Measurements from ENCODE around the gene IQGAP3.

The IQGAP3 gene

DNA sequence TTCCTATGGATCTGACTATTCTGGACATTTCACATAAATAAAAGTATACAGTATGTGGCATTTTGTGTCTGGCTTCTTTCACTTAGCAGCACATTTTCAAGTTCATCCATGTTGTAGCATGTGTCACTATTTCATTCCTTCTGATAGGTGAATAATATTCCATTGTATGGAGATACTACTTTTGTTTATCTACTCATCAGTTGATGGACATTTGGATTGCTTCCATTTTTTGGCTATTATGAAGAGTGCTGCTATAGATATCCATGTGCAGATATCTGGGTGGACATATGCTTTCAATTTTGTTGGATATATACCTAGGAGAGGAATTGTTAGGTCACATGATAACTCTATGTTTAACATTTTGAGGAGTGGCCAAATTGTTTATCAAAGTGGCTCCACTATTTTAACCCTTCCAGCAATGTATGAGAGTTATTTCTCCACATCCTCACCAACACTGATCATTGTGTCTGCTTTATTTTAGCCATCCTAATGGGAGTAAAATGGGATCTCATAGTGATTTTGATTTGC, 49.9 kb downstream of the IQGAP3 start:
- H3K4me3 ChIP-seq (ENCODE audit: low read length) = no peak overlapping the region
- H3K4me1 ChIP-seq (ENCODE audit: control insufficient read depth, insufficient read depth, low read length) = no peaks in the 10 kb centered on the region
- no peaks in the 10 kb centered on the region for H3K27me3 ChIP-seq (ENCODE audit: control insufficient read depth, insufficient read depth, low read length)

DNA sequence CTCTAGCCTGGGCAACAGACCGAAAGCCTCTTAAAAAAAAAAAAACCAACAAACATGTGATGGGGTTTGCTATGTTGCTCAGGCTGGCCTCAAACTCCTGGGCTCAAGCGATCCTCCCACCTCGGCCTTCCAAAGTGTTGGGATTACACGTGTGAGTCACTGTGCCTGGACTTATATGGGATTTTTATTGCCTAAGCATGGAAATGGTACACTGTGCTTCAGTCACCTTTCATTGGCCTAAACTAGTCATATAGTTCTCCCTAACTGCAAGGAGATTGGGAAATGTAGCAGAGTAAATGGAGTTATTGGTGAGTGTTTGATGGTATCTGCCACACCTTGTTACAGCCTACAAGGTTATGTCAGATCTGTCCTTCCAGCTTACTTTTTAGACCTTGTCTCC, 54.6 kb downstream of the IQGAP3 start:
- Histone ChIP-seq H3K9ac (ENCODE audit: low read depth, low read length) (no peak overlapping the region), H3K36me3 (ENCODE audit: insufficient read depth, low read length) (no peaks in the 10 kb centered on the region), H3K4me3 (ENCODE audit: low read length) (no peak overlapping the region), H3K4me1 (ENCODE audit: control insufficient read depth, insufficient read depth, low read length) (no peaks in the 10 kb centered on the region), H3K9me3 (replicated peaks; ENCODE audit: low read length) (no peaks in the 10 kb centered on the region), H3K4me2 (ENCODE audit: low read length) (no peak overlapping the region), H3K27me3 (ENCODE audit: control insufficient read depth, insufficient read depth, low read length) (no peaks in the 10 kb centered on the region)

More for the DNA sequence above, 49.9 kb downstream of the IQGAP3 start:
- Histone ChIP-seq H3K9ac (ENCODE audit: low read depth, low read length) (no peak overlapping the region), H3K36me3 (ENCODE audit: insufficient read depth, low read length) (peaks cover 8% of the 10 kb centered on the region), H3K9me3 (replicated peaks; ENCODE audit: low read length) (no peaks in the 10 kb centered on the region), H3K4me2 (ENCODE audit: low read length) (no peak overlapping the region)

DNA sequence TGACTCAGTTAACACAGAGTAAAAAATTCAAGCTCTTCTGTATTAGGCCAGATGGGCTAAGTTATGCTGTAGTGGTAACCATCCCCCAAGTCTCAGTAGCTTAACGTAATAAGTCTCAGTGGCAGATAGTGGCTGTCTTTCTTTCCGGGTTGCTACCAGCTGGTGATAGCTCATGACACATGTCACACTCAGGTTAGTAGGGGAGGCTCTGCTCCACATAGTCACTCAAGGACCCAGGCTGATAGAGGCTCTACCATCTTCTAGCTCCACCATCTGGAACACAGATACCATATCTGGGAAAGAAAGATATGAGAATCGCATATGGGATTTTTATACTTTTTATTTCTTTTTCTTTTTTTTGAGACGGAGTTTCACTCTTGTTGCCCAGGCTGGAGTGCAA, 55.5 kb downstream of the IQGAP3 start:
- H3K9me3 ChIP-seq (replicated peaks; ENCODE audit: low read length) = no peaks in the 10 kb centered on the region
- no peak overlapping the region for H3K4me2 ChIP-seq (ENCODE audit: low read length)
- no peak overlapping the region for H3K9ac ChIP-seq (ENCODE audit: low read depth, low read length)
- no peak overlapping the region for H3K4me3 ChIP-seq (ENCODE audit: low read length)
- H3K4me1 ChIP-seq (ENCODE audit: control insufficient read depth, insufficient read depth, low read length) = no peaks in the 10 kb centered on the region
- H3K27me3 ChIP-seq (ENCODE audit: control insufficient read depth, insufficient read depth, low read length) = no peaks in the 10 kb centered on the region
- H3K36me3 ChIP-seq (ENCODE audit: insufficient read depth, low read length) = no peaks in the 10 kb centered on the region

DNA sequence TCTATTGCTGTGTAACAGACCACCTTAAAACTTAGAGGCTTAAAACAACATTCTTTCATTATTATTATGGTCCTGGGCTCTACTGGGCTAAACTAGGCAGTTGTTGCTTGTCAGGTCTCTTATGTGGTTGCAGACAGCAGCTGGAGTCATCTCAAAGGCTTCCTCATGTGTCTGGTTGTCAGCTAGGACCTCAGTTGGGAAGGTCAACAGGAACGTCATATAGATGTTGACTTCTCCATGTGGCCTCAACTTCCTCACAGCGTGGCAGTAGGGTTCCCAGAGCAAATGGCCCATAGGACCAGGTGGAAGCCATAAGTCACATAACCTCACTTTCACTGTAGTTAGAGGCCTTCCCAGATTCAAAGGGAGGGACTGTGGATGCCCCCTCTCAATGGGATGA, 56.4 kb downstream of the IQGAP3 start:
- no peaks in the 10 kb centered on the region for H3K36me3 ChIP-seq (ENCODE audit: insufficient read depth, low read length)
- no peaks in the 10 kb centered on the region for H3K9me3 ChIP-seq (replicated peaks; ENCODE audit: low read length)
- no peak overlapping the region for H3K4me3 ChIP-seq (ENCODE audit: low read length)
- H3K27me3 ChIP-seq (ENCODE audit: control insufficient read depth, insufficient read depth, low read length) = no peaks in the 10 kb centered on the region
- no peak overlapping the region for H3K9ac ChIP-seq (ENCODE audit: low read depth, low read length)
- H3K4me1 ChIP-seq (ENCODE audit: control insufficient read depth, insufficient read depth, low read length) = peaks cover 3% of the 10 kb centered on the region
- H3K4me2 ChIP-seq (ENCODE audit: low read length) = no peak overlapping the region

DNA sequence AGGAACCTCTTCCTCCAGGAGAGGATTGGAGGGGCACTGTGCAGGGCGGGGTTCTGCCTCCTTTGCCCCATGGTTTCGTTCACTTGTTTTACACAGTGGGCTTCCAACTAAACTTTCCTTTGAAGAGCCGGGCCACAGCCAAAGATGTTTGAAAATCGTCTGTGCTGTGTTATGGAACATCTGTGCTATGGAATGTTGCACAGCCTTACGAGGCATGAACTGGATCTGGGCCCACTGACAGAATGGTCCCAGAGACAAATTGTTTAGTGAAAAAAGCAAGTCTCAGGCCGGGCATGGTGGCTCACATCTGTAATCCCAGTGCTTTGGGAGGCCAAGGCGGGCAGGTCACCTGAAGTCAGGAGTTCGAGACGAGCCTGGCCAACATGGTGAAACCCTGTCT, 59.2 kb downstream of the IQGAP3 start:
- Histone ChIP-seq H3K9me3 (replicated peaks; ENCODE audit: low read length) (no peaks in the 10 kb centered on the region), H3K4me2 (ENCODE audit: low read length) (no peak overlapping the region), H3K27me3 (ENCODE audit: control insufficient read depth, insufficient read depth, low read length) (no peaks in the 10 kb centered on the region), H3K36me3 (ENCODE audit: insufficient read depth, low read length) (no peaks in the 10 kb centered on the region), H3K4me3 (ENCODE audit: low read length) (no peak overlapping the region), H3K9ac (ENCODE audit: low read depth, low read length) (no peak overlapping the region), H3K4me1 (ENCODE audit: control insufficient read depth, insufficient read depth, low read length) (peaks cover 25% of the 10 kb centered on the region)

DNA sequence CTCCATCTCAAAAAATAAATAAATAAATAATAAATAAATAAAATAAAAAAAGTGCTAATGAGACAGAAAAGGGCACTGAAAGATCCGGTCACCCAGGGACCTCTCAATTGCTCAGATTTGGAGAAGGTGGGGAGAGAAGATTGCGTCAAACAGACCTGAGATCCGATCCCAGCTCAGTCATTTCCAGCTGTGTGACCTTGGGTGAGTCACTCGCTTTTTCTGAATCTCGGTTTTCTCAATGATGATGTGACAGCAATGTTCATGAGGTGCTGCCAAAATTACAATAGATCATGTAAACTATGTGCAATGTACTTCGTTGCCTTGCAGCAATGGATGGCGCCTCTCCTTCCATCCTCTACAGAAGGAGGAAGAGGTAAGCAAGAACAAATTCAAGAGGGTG, 60.7 kb downstream of the IQGAP3 start:
- H3K4me2 ChIP-seq (ENCODE audit: low read length) = no peak overlapping the region
- H3K4me1 ChIP-seq (ENCODE audit: control insufficient read depth, insufficient read depth, low read length) = peaks cover 28% of the 10 kb centered on the region
- H3K9me3 ChIP-seq (replicated peaks; ENCODE audit: low read length) = no peaks in the 10 kb centered on the region
- H3K27me3 ChIP-seq (ENCODE audit: control insufficient read depth, insufficient read depth, low read length) = no peaks in the 10 kb centered on the region
- no peak overlapping the region for H3K4me3 ChIP-seq (ENCODE audit: low read length)
- H3K36me3 ChIP-seq (ENCODE audit: insufficient read depth, low read length) = no peaks in the 10 kb centered on the region
- no peak overlapping the region for H3K9ac ChIP-seq (ENCODE audit: low read depth, low read length)

DNA sequence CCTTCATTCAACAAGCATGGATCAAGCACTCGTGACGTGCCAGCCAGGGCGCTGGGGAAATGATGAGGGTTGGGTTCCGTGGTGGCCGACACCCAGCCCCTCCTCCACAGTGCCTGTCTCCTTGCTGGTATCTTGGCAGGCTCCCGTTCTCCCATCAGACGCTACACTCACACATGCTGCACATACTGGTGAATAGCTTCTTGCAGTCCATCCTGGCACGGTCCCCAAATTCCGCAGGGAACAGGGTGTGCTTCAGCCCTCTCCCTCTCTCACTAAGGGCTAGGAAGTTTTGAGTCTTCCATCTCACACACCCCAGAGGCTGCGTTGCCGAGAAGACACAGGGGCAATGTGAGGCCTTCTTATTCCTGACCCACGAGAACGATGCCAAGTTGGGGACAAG, 61.7 kb downstream of the IQGAP3 start:
- Histone ChIP-seq H3K4me1 (ENCODE audit: control insufficient read depth, insufficient read depth, low read length) (peaks cover 30% of the 10 kb centered on the region), H3K9ac (ENCODE audit: low read depth, low read length) (peak overlapping the region; percentile 50), H3K27me3 (ENCODE audit: control insufficient read depth, insufficient read depth, low read length) (no peaks in the 10 kb centered on the region), H3K4me2 (ENCODE audit: low read length) (peak overlapping the region; percentile 63), H3K36me3 (ENCODE audit: insufficient read depth, low read length) (no peaks in the 10 kb centered on the region), H3K9me3 (replicated peaks; ENCODE audit: low read length) (no peaks in the 10 kb centered on the region), H3K4me3 (ENCODE audit: low read length) (no peak overlapping the region)

DNA sequence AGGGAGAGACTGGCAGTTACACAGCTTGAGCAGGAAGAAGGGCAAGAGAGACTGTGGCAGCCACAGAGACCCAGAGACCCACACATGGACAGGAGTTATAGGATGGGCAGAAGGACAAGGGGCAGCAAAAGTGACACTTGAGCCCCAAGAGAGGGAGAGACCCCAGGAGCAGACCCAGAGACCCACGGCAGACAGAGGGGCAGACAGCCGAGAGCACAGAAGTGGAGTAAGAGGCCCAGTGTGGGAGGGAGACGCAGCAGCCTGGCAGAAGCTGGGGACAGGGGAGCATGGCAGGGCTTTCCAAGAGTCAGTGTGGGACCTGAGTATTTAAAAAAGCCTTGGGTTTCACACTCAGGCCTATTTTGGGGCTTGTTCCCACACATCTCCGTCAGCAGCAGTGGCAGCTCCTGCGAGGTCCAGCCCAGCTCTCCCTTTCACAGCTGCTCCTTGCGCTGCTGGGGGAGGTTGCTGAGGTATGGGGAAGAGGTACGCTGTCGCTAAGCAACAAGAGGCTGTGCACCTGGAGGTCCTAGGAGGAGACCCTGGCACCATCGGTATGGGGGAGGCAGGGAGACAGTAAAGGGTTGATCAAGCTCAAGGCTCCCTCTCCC, 62.8 kb downstream of the IQGAP3 start:
- Histone ChIP-seq H3K9me3 (replicated peaks; ENCODE audit: low read length) (no peaks in the 10 kb centered on the region), H3K36me3 (ENCODE audit: insufficient read depth, low read length) (no peaks in the 10 kb centered on the region), H3K4me1 (ENCODE audit: control insufficient read depth, insufficient read depth, low read length) (peaks cover 37% of the 10 kb centered on the region), H3K4me2 (ENCODE audit: low read length) (no peak overlapping the region), H3K27me3 (ENCODE audit: control insufficient read depth, insufficient read depth, low read length) (no peaks in the 10 kb centered on the region), H3K9ac (ENCODE audit: low read depth, low read length) (no peak overlapping the region), H3K4me3 (ENCODE audit: low read length) (no peak overlapping the region)

DNA sequence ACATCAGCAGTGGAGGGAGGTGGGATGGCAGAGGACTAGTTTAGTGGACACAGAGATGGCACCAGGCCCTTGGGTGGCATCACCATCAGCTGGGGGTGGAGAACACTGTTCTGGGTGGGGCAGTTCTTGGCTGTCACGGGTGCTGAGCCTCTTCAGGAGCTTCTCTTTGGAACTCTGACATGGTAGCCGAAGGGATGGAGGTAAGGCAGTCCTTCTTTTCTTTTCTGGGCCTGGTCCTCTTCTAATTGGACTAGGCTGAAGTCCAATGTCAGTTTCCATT, 63.5 kb downstream of the IQGAP3 start:
- Histone ChIP-seq H3K4me3 (ENCODE audit: low read length) (no peak overlapping the region), H3K4me2 (ENCODE audit: low read length) (no peak overlapping the region), H3K9ac (ENCODE audit: low read depth, low read length) (peak overlapping the region; percentile 23)

DNA sequence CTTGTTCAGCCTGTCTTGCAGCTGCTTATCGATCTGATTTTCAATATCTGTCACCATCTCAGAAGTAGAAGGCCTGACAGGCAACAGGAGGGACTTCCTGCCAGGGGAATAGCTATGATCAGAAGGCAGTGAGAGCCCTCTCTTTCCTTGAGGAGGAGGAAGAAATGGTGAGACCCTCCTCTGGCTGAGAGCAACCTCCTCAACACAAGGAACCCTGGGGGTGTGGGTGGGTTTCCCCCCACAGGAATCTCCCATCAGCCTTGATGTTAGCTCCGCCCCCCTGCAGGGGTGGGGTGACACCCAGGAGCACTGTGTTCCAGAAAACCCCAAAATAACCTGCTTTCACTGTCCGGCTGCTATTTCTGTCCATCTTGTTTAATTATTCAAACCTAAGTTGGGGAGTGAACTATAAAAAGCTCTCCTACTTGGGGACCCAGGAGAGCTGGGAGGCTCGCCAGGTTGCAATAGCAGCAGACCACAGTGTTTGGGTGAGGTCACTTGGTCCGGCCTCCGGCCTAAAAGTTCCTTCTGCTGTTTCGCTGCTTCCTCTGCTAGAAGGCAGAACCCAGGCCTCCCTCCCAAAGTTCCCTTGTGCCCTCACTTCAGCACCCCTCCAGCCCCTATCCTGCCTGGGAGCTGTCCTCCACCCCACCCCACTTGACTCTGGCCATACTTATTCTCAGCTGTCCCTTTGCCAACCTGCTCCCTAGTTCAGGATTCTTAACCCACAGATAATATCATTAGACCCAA, 64.0 kb downstream of the IQGAP3 start:
- peaks cover 49% of the 10 kb centered on the region for H3K4me1 ChIP-seq (ENCODE audit: control insufficient read depth, insufficient read depth, low read length)
- no peaks in the 10 kb centered on the region for H3K36me3 ChIP-seq (ENCODE audit: insufficient read depth, low read length)
- H3K4me2 ChIP-seq (ENCODE audit: low read length) = no peak overlapping the region
- H3K27me3 ChIP-seq (ENCODE audit: control insufficient read depth, insufficient read depth, low read length) = no peaks in the 10 kb centered on the region
- H3K4me3 ChIP-seq (ENCODE audit: low read length) = no peak overlapping the region
- H3K9me3 ChIP-seq (replicated peaks; ENCODE audit: low read length) = no peaks in the 10 kb centered on the region
- H3K9ac ChIP-seq (ENCODE audit: low read depth, low read length) = peak overlapping the region; percentile 23

More for the DNA sequence above, 63.5 kb downstream of the IQGAP3 start:
- H3K36me3 ChIP-seq (ENCODE audit: insufficient read depth, low read length) = no peaks in the 10 kb centered on the region
- peaks cover 44% of the 10 kb centered on the region for H3K4me1 ChIP-seq (ENCODE audit: control insufficient read depth, insufficient read depth, low read length)
- no peaks in the 10 kb centered on the region for H3K27me3 ChIP-seq (ENCODE audit: control insufficient read depth, insufficient read depth, low read length)
- H3K9me3 ChIP-seq (replicated peaks; ENCODE audit: low read length) = no peaks in the 10 kb centered on the region

DNA sequence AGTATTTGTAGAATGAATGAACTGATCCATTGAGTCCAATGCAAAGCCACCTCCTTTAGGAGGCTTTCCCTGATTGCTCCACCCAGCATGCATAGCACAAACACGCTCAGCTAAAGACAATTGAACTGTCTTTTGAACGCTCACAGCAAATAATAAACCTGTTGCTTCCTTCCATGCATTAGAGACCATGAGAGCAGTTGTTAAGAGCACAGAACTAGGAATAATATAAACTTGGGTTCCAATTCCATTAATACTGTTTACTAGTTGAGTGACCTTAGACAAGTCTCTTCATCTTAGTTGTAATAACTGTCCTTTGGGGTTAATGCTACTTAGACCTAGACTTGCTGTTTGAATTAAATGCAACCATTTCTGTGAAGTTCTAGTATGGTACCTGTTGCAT, 65.9 kb downstream of the IQGAP3 start:
- no peaks in the 10 kb centered on the region for H3K9me3 ChIP-seq (replicated peaks; ENCODE audit: low read length)
- no peak overlapping the region for H3K4me2 ChIP-seq (ENCODE audit: low read length)
- no peaks in the 10 kb centered on the region for H3K36me3 ChIP-seq (ENCODE audit: insufficient read depth, low read length)
- peaks cover 68% of the 10 kb centered on the region for H3K4me1 ChIP-seq (ENCODE audit: control insufficient read depth, insufficient read depth, low read length)
- H3K4me3 ChIP-seq (ENCODE audit: low read length) = no peak overlapping the region
- no peaks in the 10 kb centered on the region for H3K27me3 ChIP-seq (ENCODE audit: control insufficient read depth, insufficient read depth, low read length)
- no peak overlapping the region for H3K9ac ChIP-seq (ENCODE audit: low read depth, low read length)
